Left forelimb (tissue), 1 donor: ENCODE measurements around the gene MICALL1.
"Not testable (repeated sequence)": the region's sequence is repeated elsewhere in the genome, so short reads cannot be mapped to it uniquely, and the experiment has no call there.

Experiments used
- DNase-seq: peaks from one replicate; pipeline ENCODE4 v3.0.0-alpha.2; 2018; ENCODE audit warnings: low spot score

Gene MICALL1

GRCh38 chr22:37957232-37957631 is 51.1 kb downstream of the MICALL1 start:
- no peak for DNase-seq

GRCh38 chr22:37959231-37959825 is 53.2 kb downstream of the MICALL1 start:
- no peak for DNase-seq

- no peak for DNase-seq
Observed at GRCh38 chr22:37961062-37961461, 55.0 kb downstream of the MICALL1 start.

- no peak for DNase-seq
Observed at GRCh38 chr22:37965940-37966664, 60.0 kb downstream of the MICALL1 start.

GRCh38 chr22:37967147-37967546 is 61.0 kb downstream of the MICALL1 start:
- no peak for DNase-seq

GRCh38 chr22:37967637-37968451 is 61.7 kb downstream of the MICALL1 start:
- no peak for DNase-seq

- no peak for DNase-seq
Observed at GRCh38 chr22:37968452-37969251, 62.6 kb downstream of the MICALL1 start.

- DNase-seq: no peak
Observed at GRCh38 chr22:37970864-37971263, 64.8 kb downstream of the MICALL1 start.

- DNase-seq: no peak
Observed at GRCh38 chr22:37971475-37972434, 65.7 kb downstream of the MICALL1 start.

- DNase-seq: no peak
Observed at GRCh38 chr22:37972527-37972926, 66.4 kb downstream of the MICALL1 start.

GRCh38 chr22:37973271-37974170 is 67.4 kb downstream of the MICALL1 start:
- no peak for DNase-seq

- no peak for DNase-seq
Observed at GRCh38 chr22:37975153-37975552, 69.1 kb downstream of the MICALL1 start.

- DNase-seq: not testable (repeated sequence)
Observed at GRCh38 chr22:37976022-37976421, 69.9 kb downstream of the MICALL1 start.

GRCh38 chr22:37976547-37976946 is 70.5 kb downstream of the MICALL1 start:
- no peak for DNase-seq

- no peak for DNase-seq
Observed at GRCh38 chr22:37979782-37980181, 73.7 kb downstream of the MICALL1 start.

GRCh38 chr22:37981282-37982011 is 75.3 kb downstream of the MICALL1 start:
- DNase-seq: no peak

GRCh38 chr22:37982151-37982785 is 76.2 kb downstream of the MICALL1 start:
- no peak for DNase-seq
